ENCODE measurements around the gene MAN1A1. TPM values are rescaled to one million over a fixed set of nuclear protein-coding genes. Genes with fewer than 3 reads are reported as not detected.

Gene MAN1A1
- total and polyA plus RNA-seq, 2 of the 8 experiments (the other 6 are each of a cell fraction or from before 2014, with no cell fraction given) = 1.8 to 5.4 TPM

DNA sequence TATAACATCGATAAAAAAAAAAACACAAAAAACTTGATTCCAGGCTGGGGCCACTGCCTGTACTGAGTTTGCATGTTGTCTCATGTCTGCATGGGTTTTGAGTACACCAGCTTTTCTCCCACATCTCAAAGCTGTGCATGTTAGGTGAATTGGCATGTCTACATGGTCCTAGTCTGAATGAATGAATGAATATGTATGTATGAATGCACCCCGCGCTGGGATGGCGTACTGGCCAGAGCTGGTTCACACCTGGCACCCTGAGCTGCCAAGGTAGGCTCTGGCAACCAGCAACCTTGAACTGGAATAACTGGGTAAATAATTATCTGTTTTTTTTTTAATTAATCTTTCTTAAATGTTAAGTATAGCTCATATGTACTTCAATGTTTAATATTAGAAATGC is 131.0 kb downstream of the MAN1A1 start (continued):
- TF ChIP-seq, protein P1, sequence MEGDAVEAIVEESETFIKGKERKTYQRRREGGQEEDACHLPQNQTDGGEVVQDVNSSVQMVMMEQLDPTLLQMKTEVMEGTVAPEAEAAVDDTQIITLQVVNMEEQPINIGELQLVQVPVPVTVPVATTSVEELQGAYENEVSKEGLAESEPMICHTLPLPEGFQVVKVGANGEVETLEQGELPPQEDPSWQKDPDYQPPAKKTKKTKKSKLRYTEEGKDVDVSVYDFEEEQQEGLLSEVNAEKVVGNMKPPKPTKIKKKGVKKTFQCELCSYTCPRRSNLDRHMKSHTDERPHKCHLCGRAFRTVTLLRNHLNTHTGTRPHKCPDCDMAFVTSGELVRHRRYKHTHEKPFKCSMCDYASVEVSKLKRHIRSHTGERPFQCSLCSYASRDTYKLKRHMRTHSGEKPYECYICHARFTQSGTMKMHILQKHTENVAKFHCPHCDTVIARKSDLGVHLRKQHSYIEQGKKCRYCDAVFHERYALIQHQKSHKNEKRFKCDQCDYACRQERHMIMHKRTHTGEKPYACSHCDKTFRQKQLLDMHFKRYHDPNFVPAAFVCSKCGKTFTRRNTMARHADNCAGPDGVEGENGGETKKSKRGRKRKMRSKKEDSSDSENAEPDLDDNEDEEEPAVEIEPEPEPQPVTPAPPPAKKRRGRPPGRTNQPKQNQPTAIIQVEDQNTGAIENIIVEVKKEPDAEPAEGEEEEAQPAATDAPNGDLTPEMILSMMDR (IDR thresholded peaks at IDR 0.05; ENCODE audit: control extremely low read depth in 1 of 3, insufficient read depth in 1 of 3, low read depth in 1 of 3, low read length in 3 of 3) = no peak
- TF ChIP-seq RAD21 (IDR thresholded peaks at IDR 0.05 in 1 of 2, conservative IDR thresholded peaks at IDR 0.05 in 1 of 2; ENCODE audit: low read depth in 2 of 2, low read length in 2 of 2) (no peak), TCF12 (IDR thresholded peaks at IDR 0.05; ENCODE audit: low read depth, low read length) (no peak)
- TF ChIP-seq, protein P2, sequence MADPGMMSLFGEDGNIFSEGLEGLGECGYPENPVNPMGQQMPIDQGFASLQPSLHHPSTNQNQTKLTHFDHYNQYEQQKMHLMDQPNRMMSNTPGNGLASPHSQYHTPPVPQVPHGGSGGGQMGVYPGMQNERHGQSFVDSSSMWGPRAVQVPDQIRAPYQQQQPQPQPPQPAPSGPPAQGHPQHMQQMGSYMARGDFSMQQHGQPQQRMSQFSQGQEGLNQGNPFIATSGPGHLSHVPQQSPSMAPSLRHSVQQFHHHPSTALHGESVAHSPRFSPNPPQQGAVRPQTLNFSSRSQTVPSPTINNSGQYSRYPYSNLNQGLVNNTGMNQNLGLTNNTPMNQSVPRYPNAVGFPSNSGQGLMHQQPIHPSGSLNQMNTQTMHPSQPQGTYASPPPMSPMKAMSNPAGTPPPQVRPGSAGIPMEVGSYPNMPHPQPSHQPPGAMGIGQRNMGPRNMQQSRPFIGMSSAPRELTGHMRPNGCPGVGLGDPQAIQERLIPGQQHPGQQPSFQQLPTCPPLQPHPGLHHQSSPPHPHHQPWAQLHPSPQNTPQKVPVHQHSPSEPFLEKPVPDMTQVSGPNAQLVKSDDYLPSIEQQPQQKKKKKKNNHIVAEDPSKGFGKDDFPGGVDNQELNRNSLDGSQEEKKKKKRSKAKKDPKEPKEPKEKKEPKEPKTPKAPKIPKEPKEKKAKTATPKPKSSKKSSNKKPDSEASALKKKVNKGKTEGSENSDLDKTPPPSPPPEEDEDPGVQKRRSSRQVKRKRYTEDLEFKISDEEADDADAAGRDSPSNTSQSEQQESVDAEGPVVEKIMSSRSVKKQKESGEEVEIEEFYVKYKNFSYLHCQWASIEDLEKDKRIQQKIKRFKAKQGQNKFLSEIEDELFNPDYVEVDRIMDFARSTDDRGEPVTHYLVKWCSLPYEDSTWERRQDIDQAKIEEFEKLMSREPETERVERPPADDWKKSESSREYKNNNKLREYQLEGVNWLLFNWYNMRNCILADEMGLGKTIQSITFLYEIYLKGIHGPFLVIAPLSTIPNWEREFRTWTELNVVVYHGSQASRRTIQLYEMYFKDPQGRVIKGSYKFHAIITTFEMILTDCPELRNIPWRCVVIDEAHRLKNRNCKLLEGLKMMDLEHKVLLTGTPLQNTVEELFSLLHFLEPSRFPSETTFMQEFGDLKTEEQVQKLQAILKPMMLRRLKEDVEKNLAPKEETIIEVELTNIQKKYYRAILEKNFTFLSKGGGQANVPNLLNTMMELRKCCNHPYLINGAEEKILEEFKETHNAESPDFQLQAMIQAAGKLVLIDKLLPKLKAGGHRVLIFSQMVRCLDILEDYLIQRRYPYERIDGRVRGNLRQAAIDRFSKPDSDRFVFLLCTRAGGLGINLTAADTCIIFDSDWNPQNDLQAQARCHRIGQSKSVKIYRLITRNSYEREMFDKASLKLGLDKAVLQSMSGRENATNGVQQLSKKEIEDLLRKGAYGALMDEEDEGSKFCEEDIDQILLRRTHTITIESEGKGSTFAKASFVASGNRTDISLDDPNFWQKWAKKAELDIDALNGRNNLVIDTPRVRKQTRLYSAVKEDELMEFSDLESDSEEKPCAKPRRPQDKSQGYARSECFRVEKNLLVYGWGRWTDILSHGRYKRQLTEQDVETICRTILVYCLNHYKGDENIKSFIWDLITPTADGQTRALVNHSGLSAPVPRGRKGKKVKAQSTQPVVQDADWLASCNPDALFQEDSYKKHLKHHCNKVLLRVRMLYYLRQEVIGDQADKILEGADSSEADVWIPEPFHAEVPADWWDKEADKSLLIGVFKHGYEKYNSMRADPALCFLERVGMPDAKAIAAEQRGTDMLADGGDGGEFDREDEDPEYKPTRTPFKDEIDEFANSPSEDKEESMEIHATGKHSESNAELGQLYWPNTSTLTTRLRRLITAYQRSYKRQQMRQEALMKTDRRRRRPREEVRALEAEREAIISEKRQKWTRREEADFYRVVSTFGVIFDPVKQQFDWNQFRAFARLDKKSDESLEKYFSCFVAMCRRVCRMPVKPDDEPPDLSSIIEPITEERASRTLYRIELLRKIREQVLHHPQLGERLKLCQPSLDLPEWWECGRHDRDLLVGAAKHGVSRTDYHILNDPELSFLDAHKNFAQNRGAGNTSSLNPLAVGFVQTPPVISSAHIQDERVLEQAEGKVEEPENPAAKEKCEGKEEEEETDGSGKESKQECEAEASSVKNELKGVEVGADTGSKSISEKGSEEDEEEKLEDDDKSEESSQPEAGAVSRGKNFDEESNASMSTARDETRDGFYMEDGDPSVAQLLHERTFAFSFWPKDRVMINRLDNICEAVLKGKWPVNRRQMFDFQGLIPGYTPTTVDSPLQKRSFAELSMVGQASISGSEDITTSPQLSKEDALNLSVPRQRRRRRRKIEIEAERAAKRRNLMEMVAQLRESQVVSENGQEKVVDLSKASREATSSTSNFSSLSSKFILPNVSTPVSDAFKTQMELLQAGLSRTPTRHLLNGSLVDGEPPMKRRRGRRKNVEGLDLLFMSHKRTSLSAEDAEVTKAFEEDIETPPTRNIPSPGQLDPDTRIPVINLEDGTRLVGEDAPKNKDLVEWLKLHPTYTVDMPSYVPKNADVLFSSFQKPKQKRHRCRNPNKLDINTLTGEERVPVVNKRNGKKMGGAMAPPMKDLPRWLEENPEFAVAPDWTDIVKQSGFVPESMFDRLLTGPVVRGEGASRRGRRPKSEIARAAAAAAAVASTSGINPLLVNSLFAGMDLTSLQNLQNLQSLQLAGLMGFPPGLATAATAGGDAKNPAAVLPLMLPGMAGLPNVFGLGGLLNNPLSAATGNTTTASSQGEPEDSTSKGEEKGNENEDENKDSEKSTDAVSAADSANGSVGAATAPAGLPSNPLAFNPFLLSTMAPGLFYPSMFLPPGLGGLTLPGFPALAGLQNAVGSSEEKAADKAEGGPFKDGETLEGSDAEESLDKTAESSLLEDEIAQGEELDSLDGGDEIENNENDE (IDR thresholded peaks at IDR 0.05; ENCODE audit: insufficient replicate concordance, low read length) = no peak
